ENCODE results near the gene ITPR2. TPM values are rescaled to one million over a fixed set of nuclear protein-coding genes. Genes with fewer than 3 reads are reported as not detected.

The ITPR2 gene
- polyA plus RNA-seq, 1 of the 3 experiments (the other 2 are of a cell fraction), result 2.3 TPM

DNA sequence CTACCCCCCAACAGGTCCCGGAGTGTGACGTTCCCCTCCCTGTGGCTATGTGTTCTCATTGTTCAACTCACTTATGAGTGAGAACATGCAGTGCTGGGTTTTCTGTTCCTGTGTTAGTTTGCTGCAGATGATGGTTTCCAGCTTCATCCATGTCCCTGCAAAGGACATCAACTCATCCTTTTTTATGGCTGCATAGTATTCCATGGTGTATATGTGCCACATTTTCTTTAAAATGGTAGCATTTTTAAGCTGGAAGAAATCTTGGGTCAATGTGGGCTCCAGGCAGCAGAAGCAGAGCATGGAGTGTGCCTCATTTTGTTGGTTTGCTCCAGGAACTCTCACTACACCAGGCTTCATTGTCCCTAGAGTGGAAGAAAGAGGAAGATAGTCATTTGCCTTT, 47.6 kb upstream of the ITPR2 start:
- WGBS (ENCODE audit: low lambda C conversion rate), result 90% methylated on average over 2 of the region's 2 CpGs
- H3K9ac ChIP-seq, result no peak overlapping the region
- ChIA-PET CTCF (interaction anchor here (1.3 to 2.9 kb wide), 3 partner anchors 10 to 48 kb away, joined by 4 to 9 read pairs (median 7); partner anchors contain the start of gene ITPR2), POLR2A (no interaction called here)
- H3K4me3 ChIP-seq (ENCODE audit: low read depth in 2 of 2, low read length in 1 of 2), result no peak overlapping the region
- H3K27me3 ChIP-seq (ENCODE audit: insufficient read depth), result no peaks in the 10 kb centered on the region
- no peak overlapping the region for H2AFZ ChIP-seq (ENCODE audit: low read depth)
- DNase-seq, result no peak
- H3K4me1 ChIP-seq (ENCODE audit: control insufficient read depth in 1 of 2, insufficient read depth in 2 of 2, low read depth in 1 of 2, low read length in 1 of 2), result peaks cover 0 to 14% of the 10 kb centered on the region in 2 experiments; a peak in 2 of 4 replicates
- H4K20me1 ChIP-seq (ENCODE audit: insufficient read depth), result no peaks in the 10 kb centered on the region
- no peak overlapping the region for H3K27ac ChIP-seq (ENCODE audit: low read depth in 2 of 2, low read length in 1 of 2)
- no peak overlapping the region for H3K4me2 ChIP-seq
- H3F3A ChIP-seq (replicated peaks; ENCODE audit: insufficient read depth), result no peaks in the 10 kb centered on the region
- H3K9me2 ChIP-seq, result no peaks in the 10 kb centered on the region
- H3K9me3 ChIP-seq, result no peaks in the 10 kb centered on the region
- no peak for TF ChIP-seq RFX5 (IDR thresholded peaks at IDR 0.05; ENCODE audit: low read length)
- TF ChIP-seq, protein P1, sequence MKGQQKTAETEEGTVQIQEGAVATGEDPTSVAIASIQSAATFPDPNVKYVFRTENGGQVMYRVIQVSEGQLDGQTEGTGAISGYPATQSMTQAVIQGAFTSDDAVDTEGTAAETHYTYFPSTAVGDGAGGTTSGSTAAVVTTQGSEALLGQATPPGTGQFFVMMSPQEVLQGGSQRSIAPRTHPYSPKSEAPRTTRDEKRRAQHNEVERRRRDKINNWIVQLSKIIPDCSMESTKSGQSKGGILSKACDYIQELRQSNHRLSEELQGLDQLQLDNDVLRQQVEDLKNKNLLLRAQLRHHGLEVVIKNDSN (IDR thresholded peaks at IDR 0.05; ENCODE audit: borderline replicate concordance, low read depth), result no peak
- TF ChIP-seq JUND (IDR thresholded peaks at IDR 0.05), result no peak
- no peak for TF ChIP-seq MXI1 (IDR thresholded peaks at IDR 0.05; ENCODE audit: low read depth, low read length)
- TF ChIP-seq POLR2AphosphoS5 (IDR thresholded peaks at IDR 0.05; ENCODE audit: low read depth, low read length), result no peak
- TF ChIP-seq RAD21 (IDR thresholded peaks at IDR 0.05; ENCODE audit: low read length), result no peak
- no peak for TF ChIP-seq TAF1 (IDR thresholded peaks at IDR 0.05; ENCODE audit: borderline replicate concordance, low read depth, low read length)
- no peak for TF ChIP-seq CHD2 (IDR thresholded peaks at IDR 0.05; ENCODE audit: low read length, partially characterized antibody)
- no peak for TF ChIP-seq YY1 (IDR thresholded peaks at IDR 0.05; ENCODE audit: low read depth)
- TF ChIP-seq NFIC (IDR thresholded peaks at IDR 0.05; ENCODE audit: borderline replicate concordance), result no peak
- no peak for TF ChIP-seq MAX (IDR thresholded peaks at IDR 0.05; ENCODE audit: low read depth)
- no peak for TF ChIP-seq EP300 (IDR thresholded peaks at IDR 0.05; ENCODE audit: borderline replicate concordance in 1 of 2, low read depth in 1 of 2, low read length in 1 of 2)
- no peak for TF ChIP-seq GATA2 (CRISPR knock-in tag; IDR thresholded peaks at IDR 0.05)
- no peak for TF ChIP-seq MEF2A (IDR thresholded peaks at IDR 0.05; ENCODE audit: borderline replicate concordance, low read depth)
- no peaks in the 10 kb centered on the region for H3K36me3 ChIP-seq (replicated peaks in 1 of 2; ENCODE audit: control insufficient read depth in 1 of 2, insufficient read depth in 2 of 2, low read length in 1 of 2)
- H3K79me2 ChIP-seq (ENCODE audit: insufficient read depth), result no peaks in the 10 kb centered on the region

- Histone ChIP-seq H3F3A (replicated peaks; ENCODE audit: insufficient read depth) (no peaks in the 10 kb centered on the region), H2AFZ (ENCODE audit: low read depth) (no peak overlapping the region), H3K9me2 (no peaks in the 10 kb centered on the region), H3K36me3 (replicated peaks in 1 of 2; ENCODE audit: control insufficient read depth in 1 of 2, insufficient read depth in 2 of 2, low read length in 1 of 2) (no peaks in the 10 kb centered on the region), H3K4me2 (no peak overlapping the region), H3K9ac (no peak overlapping the region), H3K9me3 (no peaks in the 10 kb centered on the region), H3K27me3 (ENCODE audit: insufficient read depth) (no peaks in the 10 kb centered on the region), H3K4me1 (ENCODE audit: control insufficient read depth in 1 of 2, insufficient read depth in 2 of 2, low read depth in 1 of 2, low read length in 1 of 2) (peaks cover 0 to 10% of the 10 kb centered on the region in 2 experiments; a peak in 2 of 4 replicates), H4K20me1 (ENCODE audit: insufficient read depth) (no peaks in the 10 kb centered on the region), H3K79me2 (ENCODE audit: insufficient read depth) (no peaks in the 10 kb centered on the region), H3K4me3 (ENCODE audit: low read depth in 2 of 2, low read length in 1 of 2) (no peak overlapping the region), H3K27ac (ENCODE audit: low read depth in 2 of 2, low read length in 1 of 2) (peak overlapping the region in 1 of 2 experiments; percentile 56; a peak in 2 of 4 replicates)
- ChIA-PET CTCF (interaction anchor here (0.8 to 2.1 kb wide), 6 partner anchors 24 to 760 kb away, joined by 3 to 7 read pairs (median 4); no protein-coding TSS in a partner anchor), POLR2A (no interaction called here)
- peak; percentile 22 for DNase-seq
- 53% methylated on average over 6 of the region's 6 CpGs for WGBS (ENCODE audit: low lambda C conversion rate)
- TF ChIP-seq CHD2 (IDR thresholded peaks at IDR 0.05; ENCODE audit: low read length, partially characterized antibody), result no peak
- TF ChIP-seq YY1 (IDR thresholded peaks at IDR 0.05; ENCODE audit: low read depth), result no peak
- no peak for TF ChIP-seq EZH2phosphoT487 (IDR thresholded peaks at IDR 0.05; ENCODE audit: borderline replicate concordance, low read depth)
- no peak for TF ChIP-seq IRF3 (IDR thresholded peaks at IDR 0.05; ENCODE audit: low read depth, low read length)
- no peak for TF ChIP-seq FOXJ3 (CRISPR knock-in tag; IDR thresholded peaks at IDR 0.05)
- no peak for TF ChIP-seq SIN3A (IDR thresholded peaks at IDR 0.05; ENCODE audit: borderline replicate concordance, low read depth, low read length)
- TF ChIP-seq FOSL2 (IDR thresholded peaks at IDR 0.05; ENCODE audit: borderline replicate concordance, low read depth), result no peak
- no peak for TF ChIP-seq JUND (IDR thresholded peaks at IDR 0.05)
- no peak for TF ChIP-seq EP300 (IDR thresholded peaks at IDR 0.05; ENCODE audit: borderline replicate concordance in 1 of 2, low read depth in 1 of 2, low read length in 1 of 2)
- no peak for TF ChIP-seq RXRA (IDR thresholded peaks at IDR 0.05; ENCODE audit: borderline replicate concordance, low read depth)
- TF ChIP-seq RFX5 (IDR thresholded peaks at IDR 0.05; ENCODE audit: low read length), result no peak
Measured at GRCh38 chr12:26878661-26879119, 45.7 kb upstream of the ITPR2 start.
